GM12878 (cell line): Measurements from ENCODE around the gene UBASH3B.

Experiments
- CREB1 ChIP-seq: IDR thresholded peaks from 2 replicates; pipeline ENCODE4 v1.6.1; 2012; ENCODE audit warnings: low read depth, mild to moderate bottlenecking, inconsistent platforms
- DPF2 ChIP-seq: fragments of 450-650 bp; IDR thresholded peaks from 2 replicates; pipeline ENCODE4 v1.6.1; 2017; ENCODE audit warnings: mild to moderate bottlenecking
- EZH2 ChIP-seq: IDR thresholded peaks from 2 replicates; pipeline ENCODE4 v1.6.1; 2012; ENCODE audit warnings: low read depth, mild to moderate bottlenecking, control low read depth, inconsistent platforms, low read length, borderline replicate concordance; ENCODE audit not compliant: control insufficient read depth
- IRF4 ChIP-seq: IDR thresholded peaks from 2 replicates; pipeline ENCODE4 v1.6.1; 2011; ENCODE audit warnings: low read depth, low read length
- POLR2A ChIP-seq: IDR thresholded peaks from 2 replicates; pipeline ENCODE4 v1.6.1; 2011; ENCODE audit warnings: low read depth, mild to moderate bottlenecking, low read length
- RFX5 ChIP-seq: IDR thresholded peaks from 2 replicates; pipeline ENCODE4 v1.6.1; 2011; ENCODE audit warnings: low read depth, low read length, improper control_type of control experiment
- SRF ChIP-seq, 2 experiments: IDR thresholded peaks; 2 replicates each; pipeline ENCODE4 v1.6.1; 2011; ENCODE audit warnings: low read depth in 2 of 2, low read length in 2 of 2, mild to moderate bottlenecking in 1 of 2, moderate library complexity in 1 of 2
- TAF1 ChIP-seq: IDR thresholded peaks from 2 replicates; pipeline ENCODE4 v1.6.1; 2011; ENCODE audit warnings: mild to moderate bottlenecking, low read depth, low read length, borderline replicate concordance
- TCF3 ChIP-seq: IDR thresholded peaks from 2 replicates; pipeline ENCODE4 v1.6.1; 2012; ENCODE audit warnings: low read depth, mild to moderate bottlenecking, low read length, borderline replicate concordance; ENCODE audit not compliant: insufficient read depth
- ZNF274 ChIP-seq: IDR thresholded peaks from one replicate; pipeline ENCODE4 v1.8.0; 2011; ENCODE audit not compliant: insufficient read length, insufficient read depth
- TF ChIP-seq, protein P1 (sequence below), 3 experiments: IDR thresholded peaks in 2 of 3; conservative IDR thresholded peaks in 1 of 3; 2 replicates each; pipeline ENCODE4 v1.5.1; 2011; ENCODE audit warnings: low read depth in 3 of 3, low read length in 3 of 3, mild to moderate bottlenecking in 3 of 3, control low read depth in 2 of 3, moderate library complexity in 2 of 3, inconsistent platforms in 1 of 3, mixed read lengths in 1 of 3; ENCODE audit not compliant: control insufficient read depth in 2 of 3, insufficient read depth in 1 of 3; ENCODE audit errors: extremely low read depth in 1 of 3
- TF ChIP-seq, protein P2 (sequence below): fragments of 450-650 bp; formaldehyde crosslinking; IDR thresholded peaks from 2 replicates; pipeline ENCODE4 v1.5.0; 2022; ENCODE audit warnings: mild to moderate bottlenecking, missing genetic modification characterization
- TF ChIP-seq, protein P3 (sequence below): IDR thresholded peaks from 2 replicates; pipeline ENCODE4 v1.6.1; 2011; ENCODE audit warnings: borderline replicate concordance, low read depth, mild to moderate bottlenecking, moderate library complexity, mixed read lengths, low read length; ENCODE audit not compliant: insufficient read depth; ENCODE audit errors: extremely low read length

DNA sequence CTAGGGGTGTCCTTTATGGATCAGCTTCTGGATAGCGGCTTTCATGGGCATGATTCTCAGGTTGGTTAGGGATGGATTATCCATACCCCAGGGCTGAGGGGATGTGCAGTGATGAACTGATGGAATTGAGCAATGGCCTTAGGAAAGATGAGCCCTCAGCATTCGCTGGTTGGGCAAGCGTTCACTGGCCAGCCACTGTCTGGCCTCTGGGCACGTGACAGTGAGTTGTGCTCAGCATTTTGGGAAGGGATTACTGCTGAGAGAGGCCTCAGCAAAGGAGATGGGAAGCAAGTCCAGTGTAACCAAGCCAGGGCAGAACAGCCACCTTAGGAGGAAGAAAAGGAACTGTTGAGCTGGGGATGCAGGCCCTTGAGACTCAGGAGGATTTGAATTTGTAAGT, 17.4 kb downstream of the UBASH3B start:
- TF ChIP-seq TCF3 (no peak), POLR2A (no peak), IRF4 (no peak), EZH2 (no peak), RFX5 (no peak), SRF (IDR thresholded peaks at IDR 0.05; ENCODE audit: low read depth in 2 of 2, low read length in 2 of 2) (no peak), DPF2 (no peak), CREB1 (no peak), ZNF274 (no peak), TAF1 (no peak)
- TF ChIP-seq, protein P1, sequence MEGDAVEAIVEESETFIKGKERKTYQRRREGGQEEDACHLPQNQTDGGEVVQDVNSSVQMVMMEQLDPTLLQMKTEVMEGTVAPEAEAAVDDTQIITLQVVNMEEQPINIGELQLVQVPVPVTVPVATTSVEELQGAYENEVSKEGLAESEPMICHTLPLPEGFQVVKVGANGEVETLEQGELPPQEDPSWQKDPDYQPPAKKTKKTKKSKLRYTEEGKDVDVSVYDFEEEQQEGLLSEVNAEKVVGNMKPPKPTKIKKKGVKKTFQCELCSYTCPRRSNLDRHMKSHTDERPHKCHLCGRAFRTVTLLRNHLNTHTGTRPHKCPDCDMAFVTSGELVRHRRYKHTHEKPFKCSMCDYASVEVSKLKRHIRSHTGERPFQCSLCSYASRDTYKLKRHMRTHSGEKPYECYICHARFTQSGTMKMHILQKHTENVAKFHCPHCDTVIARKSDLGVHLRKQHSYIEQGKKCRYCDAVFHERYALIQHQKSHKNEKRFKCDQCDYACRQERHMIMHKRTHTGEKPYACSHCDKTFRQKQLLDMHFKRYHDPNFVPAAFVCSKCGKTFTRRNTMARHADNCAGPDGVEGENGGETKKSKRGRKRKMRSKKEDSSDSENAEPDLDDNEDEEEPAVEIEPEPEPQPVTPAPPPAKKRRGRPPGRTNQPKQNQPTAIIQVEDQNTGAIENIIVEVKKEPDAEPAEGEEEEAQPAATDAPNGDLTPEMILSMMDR (IDR thresholded peaks at IDR 0.05 in 2 of 3, conservative IDR thresholded peaks at IDR 0.05 in 1 of 3; ENCODE audit: control insufficient read depth in 2 of 3, extremely low read depth in 1 of 3, insufficient read depth in 1 of 3, low read depth in 3 of 3, low read length in 3 of 3), result no peak
- TF ChIP-seq, protein P2, sequence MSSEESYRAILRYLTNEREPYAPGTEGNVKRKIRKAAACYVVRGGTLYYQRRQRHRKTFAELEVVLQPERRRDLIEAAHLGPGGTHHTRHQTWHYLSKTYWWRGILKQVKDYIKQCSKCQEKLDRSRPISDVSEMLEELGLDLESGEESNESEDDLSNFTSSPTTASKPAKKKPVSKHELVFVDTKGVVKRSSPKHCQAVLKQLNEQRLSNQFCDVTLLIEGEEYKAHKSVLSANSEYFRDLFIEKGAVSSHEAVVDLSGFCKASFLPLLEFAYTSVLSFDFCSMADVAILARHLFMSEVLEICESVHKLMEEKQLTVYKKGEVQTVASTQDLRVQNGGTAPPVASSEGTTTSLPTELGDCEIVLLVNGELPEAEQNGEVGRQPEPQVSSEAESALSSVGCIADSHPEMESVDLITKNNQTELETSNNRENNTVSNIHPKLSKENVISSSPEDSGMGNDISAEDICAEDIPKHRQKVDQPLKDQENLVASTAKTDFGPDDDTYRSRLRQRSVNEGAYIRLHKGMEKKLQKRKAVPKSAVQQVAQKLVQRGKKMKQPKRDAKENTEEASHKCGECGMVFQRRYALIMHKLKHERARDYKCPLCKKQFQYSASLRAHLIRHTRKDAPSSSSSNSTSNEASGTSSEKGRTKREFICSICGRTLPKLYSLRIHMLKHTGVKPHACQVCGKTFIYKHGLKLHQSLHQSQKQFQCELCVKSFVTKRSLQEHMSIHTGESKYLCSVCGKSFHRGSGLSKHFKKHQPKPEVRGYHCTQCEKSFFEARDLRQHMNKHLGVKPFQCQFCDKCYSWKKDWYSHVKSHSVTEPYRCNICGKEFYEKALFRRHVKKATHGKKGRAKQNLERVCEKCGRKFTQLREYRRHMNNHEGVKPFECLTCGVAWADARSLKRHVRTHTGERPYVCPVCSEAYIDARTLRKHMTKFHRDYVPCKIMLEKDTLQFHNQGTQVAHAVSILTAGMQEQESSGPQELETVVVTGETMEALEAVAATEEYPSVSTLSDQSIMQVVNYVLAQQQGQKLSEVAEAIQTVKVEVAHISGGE (CRISPR knock-in tag), result no peak
- TF ChIP-seq, protein P3, sequence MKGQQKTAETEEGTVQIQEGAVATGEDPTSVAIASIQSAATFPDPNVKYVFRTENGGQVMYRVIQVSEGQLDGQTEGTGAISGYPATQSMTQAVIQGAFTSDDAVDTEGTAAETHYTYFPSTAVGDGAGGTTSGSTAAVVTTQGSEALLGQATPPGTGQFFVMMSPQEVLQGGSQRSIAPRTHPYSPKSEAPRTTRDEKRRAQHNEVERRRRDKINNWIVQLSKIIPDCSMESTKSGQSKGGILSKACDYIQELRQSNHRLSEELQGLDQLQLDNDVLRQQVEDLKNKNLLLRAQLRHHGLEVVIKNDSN, result no peak
